ENCODE results near the gene DMXL1.

Gene DMXL1

DNA sequence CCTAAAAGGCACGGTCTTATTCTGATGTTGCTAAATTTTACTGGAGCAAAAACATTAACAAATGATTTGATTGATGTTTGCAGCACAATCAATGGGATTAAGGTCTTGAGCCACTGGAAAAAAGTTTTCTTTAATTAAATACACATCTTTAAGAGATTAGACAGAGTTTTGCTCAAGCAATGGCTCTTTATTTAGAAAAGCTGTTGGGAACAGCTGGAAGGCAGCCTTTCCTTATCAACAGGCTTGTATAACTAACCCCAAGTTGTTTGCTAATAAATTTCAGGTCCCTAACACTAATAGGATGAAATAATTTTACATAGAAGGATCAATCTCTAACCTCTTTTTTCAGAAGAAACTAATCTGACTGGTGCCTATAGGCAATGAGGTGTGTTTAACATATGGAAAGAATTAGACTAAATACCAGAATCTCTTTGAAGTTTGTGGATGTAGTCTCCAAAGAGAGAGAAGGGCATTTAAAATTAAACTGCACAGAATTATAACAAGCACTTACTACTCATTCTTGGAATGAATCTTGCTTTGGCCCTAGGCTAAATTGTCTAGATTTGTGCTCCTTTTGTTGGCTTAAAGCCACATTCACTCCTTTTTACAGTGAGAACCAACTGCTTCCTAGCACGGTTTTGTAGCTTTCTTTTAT, 217.6 kb downstream of the DMXL1 start:
- TF ChIP-seq, protein P1, sequence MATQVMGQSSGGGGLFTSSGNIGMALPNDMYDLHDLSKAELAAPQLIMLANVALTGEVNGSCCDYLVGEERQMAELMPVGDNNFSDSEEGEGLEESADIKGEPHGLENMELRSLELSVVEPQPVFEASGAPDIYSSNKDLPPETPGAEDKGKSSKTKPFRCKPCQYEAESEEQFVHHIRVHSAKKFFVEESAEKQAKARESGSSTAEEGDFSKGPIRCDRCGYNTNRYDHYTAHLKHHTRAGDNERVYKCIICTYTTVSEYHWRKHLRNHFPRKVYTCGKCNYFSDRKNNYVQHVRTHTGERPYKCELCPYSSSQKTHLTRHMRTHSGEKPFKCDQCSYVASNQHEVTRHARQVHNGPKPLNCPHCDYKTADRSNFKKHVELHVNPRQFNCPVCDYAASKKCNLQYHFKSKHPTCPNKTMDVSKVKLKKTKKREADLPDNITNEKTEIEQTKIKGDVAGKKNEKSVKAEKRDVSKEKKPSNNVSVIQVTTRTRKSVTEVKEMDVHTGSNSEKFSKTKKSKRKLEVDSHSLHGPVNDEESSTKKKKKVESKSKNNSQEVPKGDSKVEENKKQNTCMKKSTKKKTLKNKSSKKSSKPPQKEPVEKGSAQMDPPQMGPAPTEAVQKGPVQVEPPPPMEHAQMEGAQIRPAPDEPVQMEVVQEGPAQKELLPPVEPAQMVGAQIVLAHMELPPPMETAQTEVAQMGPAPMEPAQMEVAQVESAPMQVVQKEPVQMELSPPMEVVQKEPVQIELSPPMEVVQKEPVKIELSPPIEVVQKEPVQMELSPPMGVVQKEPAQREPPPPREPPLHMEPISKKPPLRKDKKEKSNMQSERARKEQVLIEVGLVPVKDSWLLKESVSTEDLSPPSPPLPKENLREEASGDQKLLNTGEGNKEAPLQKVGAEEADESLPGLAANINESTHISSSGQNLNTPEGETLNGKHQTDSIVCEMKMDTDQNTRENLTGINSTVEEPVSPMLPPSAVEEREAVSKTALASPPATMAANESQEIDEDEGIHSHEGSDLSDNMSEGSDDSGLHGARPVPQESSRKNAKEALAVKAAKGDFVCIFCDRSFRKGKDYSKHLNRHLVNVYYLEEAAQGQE (IDR thresholded peaks at IDR 0.05; ENCODE audit: insufficient read depth in 1 of 2, low read depth in 2 of 2, low read length in 2 of 2) = no peak
- no peak for TF ChIP-seq SIN3A (IDR thresholded peaks at IDR 0.05; ENCODE audit: borderline replicate concordance, insufficient read depth, low read length)
- TF ChIP-seq POLR2AphosphoS5 (IDR thresholded peaks at IDR 0.05; ENCODE audit: low read depth, low read length) = no peak
- no peak for TF ChIP-seq FOXP2 (optimal IDR thresholded peaks at IDR 0.05; ENCODE audit: borderline replicate concordance, extremely low read depth, extremely low read length, insufficient read depth)
- no peak for TF ChIP-seq TAF1 (IDR thresholded peaks at IDR 0.05; ENCODE audit: borderline replicate concordance, insufficient read depth, low read length)

DNA sequence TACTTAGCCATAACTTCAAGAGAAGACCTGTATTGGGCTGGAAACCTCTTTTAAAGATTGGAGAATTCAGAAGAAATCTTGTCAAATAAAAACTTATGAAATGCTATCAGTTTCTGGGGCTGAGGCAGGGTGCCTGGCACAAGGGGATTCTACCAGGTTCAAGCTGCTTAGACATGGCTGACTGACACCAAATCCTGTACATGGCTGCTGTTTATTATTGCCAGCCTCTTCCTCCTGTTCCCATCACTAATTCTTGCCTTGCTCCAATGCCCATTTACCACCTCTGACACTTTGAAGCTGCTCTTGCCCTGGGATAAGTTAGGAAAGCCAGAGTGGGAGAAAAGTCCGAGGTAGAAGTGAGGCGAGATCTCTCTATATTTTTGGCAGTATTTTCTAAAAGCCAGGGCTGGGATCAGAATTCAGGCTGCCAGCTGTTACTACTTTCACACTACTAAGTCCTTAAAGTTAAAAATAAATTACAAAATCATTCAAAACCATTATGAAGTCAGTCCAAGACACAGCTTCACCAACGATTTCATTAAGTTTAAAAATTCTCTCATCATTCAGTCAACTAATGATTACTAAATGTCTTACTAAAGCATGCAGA, 218.7 kb downstream of the DMXL1 start:
- no peak for TF ChIP-seq FOXP2 (optimal IDR thresholded peaks at IDR 0.05; ENCODE audit: borderline replicate concordance, extremely low read depth, extremely low read length, insufficient read depth)
- no peak for TF ChIP-seq POLR2AphosphoS5 (IDR thresholded peaks at IDR 0.05; ENCODE audit: low read depth, low read length)
- TF ChIP-seq, protein P1 (IDR thresholded peaks at IDR 0.05; ENCODE audit: insufficient read depth in 1 of 2, low read depth in 2 of 2, low read length in 2 of 2) = no peak
- TF ChIP-seq SIN3A (IDR thresholded peaks at IDR 0.05; ENCODE audit: borderline replicate concordance, insufficient read depth, low read length) = no peak
- TF ChIP-seq TAF1 (IDR thresholded peaks at IDR 0.05; ENCODE audit: borderline replicate concordance, insufficient read depth, low read length) = no peak

DNA sequence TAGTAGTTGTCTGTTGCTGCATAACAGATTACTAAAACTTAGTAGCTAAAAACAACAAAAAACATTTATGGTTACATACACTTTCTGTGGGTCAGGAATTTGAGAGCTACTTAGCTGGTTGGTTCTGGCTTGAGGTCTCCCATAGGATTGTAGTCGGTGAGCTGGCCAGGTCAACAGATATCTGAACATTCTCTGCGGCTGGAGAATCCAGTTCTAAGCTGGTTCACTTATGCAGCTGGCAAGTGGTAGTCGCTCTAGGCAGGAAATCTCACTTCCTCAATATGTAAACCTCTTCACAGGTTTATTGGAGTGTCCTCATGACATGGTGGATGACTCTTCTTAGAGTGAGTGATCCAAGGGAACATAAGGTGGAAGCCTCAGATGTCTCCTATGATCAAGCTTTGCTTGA, 219.3 kb downstream of the DMXL1 start:
- TF ChIP-seq FOXP2 (optimal IDR thresholded peaks at IDR 0.05; ENCODE audit: borderline replicate concordance, extremely low read depth, extremely low read length, insufficient read depth) (no peak), TAF1 (IDR thresholded peaks at IDR 0.05; ENCODE audit: borderline replicate concordance, insufficient read depth, low read length) (no peak), POLR2AphosphoS5 (IDR thresholded peaks at IDR 0.05; ENCODE audit: low read depth, low read length) (no peak), SIN3A (IDR thresholded peaks at IDR 0.05; ENCODE audit: borderline replicate concordance, insufficient read depth, low read length) (no peak)
- TF ChIP-seq, protein P1 (IDR thresholded peaks at IDR 0.05; ENCODE audit: insufficient read depth in 1 of 2, low read depth in 2 of 2, low read length in 2 of 2) = no peak

DNA sequence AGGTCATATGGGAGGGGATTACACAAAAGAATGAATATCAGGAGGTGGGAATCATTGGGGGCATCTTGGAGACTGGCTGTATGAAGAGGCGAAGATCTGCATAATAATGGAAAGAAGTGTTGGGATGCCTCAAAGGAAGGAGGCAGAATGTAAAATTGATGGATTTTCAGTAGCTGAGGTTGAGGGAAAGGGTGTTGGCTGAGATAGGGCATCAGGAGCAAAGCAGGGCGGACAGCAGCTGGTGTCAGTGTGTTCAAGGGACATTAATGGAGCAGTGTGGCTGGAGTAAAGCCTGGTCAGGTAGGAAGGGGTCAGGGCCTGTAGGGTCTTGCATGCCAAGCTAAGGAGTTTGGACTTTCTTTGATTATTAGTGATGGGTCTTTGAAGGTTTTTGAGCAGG, 219.7 kb downstream of the DMXL1 start:
- no peak for TF ChIP-seq POLR2AphosphoS5 (IDR thresholded peaks at IDR 0.05; ENCODE audit: low read depth, low read length)
- TF ChIP-seq, protein P1 (IDR thresholded peaks at IDR 0.05; ENCODE audit: insufficient read depth in 1 of 2, low read depth in 2 of 2, low read length in 2 of 2) = no peak
- no peak for TF ChIP-seq TAF1 (IDR thresholded peaks at IDR 0.05; ENCODE audit: borderline replicate concordance, insufficient read depth, low read length)
- TF ChIP-seq SIN3A (IDR thresholded peaks at IDR 0.05; ENCODE audit: borderline replicate concordance, insufficient read depth, low read length) = no peak
- TF ChIP-seq FOXP2 (optimal IDR thresholded peaks at IDR 0.05; ENCODE audit: borderline replicate concordance, extremely low read depth, extremely low read length, insufficient read depth) = no peak

Measured in PFSK-1 (cell line).